GM18867 (cell line): ENCODE results near the gene HELLS.
"Not testable (repeated sequence)": the region's sequence is repeated elsewhere in the genome, so short reads cannot be mapped to it uniquely, and the experiment has no call there.

Experiments
- ATAC-seq: cut with Tn5 transposase; IDR thresholded peaks from one replicate; pipeline ENCODE4 v1.9.1; 2021; ENCODE audit warnings: mild to moderate bottlenecking, moderate library complexity; ENCODE audit not compliant: unreplicated experiment

Gene HELLS

GRCh38 chr10:94602729-94603515 lies 57.3 kb downstream of the HELLS start:
- no peak for ATAC-seq

- peak; percentile 91 for ATAC-seq
Observed at GRCh38 chr10:94607111-94607510, 61.5 kb downstream of the HELLS start.

- no peak for ATAC-seq
Observed at GRCh38 chr10:94608559-94608958, 63.0 kb downstream of the HELLS start.

- ATAC-seq, result no peak
Observed at GRCh38 chr10:94614558-94614957, 69.0 kb downstream of the HELLS start.

- ATAC-seq, result no peak
Observed at GRCh38 chr10:94617389-94617944, 71.9 kb downstream of the HELLS start.

- no peak for ATAC-seq
Observed at GRCh38 chr10:94622666-94623205, 77.1 kb downstream of the HELLS start.

- no peak for ATAC-seq
Observed at GRCh38 chr10:94623572-94623971, 78.0 kb downstream of the HELLS start.

GRCh38 chr10:94626476-94626875 lies 80.9 kb downstream of the HELLS start:
- ATAC-seq, result no peak

GRCh38 chr10:94627511-94627910 lies 81.9 kb downstream of the HELLS start:
- ATAC-seq, result no peak

GRCh38 chr10:94630017-94630688 lies 84.6 kb downstream of the HELLS start:
- peak; percentile 44 for ATAC-seq

- no peak for ATAC-seq
Observed at GRCh38 chr10:94631077-94631875, 85.7 kb downstream of the HELLS start.

GRCh38 chr10:94632954-94633353 lies 87.4 kb downstream of the HELLS start:
- ATAC-seq, result no peak

- not testable (repeated sequence) for ATAC-seq
Observed at GRCh38 chr10:94638097-94638496, 92.5 kb downstream of the HELLS start.

GRCh38 chr10:94639902-94640301 lies 94.3 kb downstream of the HELLS start:
- no peak for ATAC-seq

- ATAC-seq, result no peak
Observed at GRCh38 chr10:94640562-94640961, 95.0 kb downstream of the HELLS start.

GRCh38 chr10:94641480-94641879 lies 95.9 kb downstream of the HELLS start:
- no peak for ATAC-seq

GRCh38 chr10:94644352-94644751 lies 98.8 kb downstream of the HELLS start:
- ATAC-seq, result no peak

- peak; percentile 90 for ATAC-seq
Observed at GRCh38 chr10:94645285-94645684, 99.7 kb downstream of the HELLS start.
